ENCODE results near the gene MT1A.
"Not testable (repeated sequence)": the region's sequence is repeated elsewhere in the genome, so short reads cannot be mapped to it uniquely, and the experiment has no call there.

MT1A gene

DNA sequence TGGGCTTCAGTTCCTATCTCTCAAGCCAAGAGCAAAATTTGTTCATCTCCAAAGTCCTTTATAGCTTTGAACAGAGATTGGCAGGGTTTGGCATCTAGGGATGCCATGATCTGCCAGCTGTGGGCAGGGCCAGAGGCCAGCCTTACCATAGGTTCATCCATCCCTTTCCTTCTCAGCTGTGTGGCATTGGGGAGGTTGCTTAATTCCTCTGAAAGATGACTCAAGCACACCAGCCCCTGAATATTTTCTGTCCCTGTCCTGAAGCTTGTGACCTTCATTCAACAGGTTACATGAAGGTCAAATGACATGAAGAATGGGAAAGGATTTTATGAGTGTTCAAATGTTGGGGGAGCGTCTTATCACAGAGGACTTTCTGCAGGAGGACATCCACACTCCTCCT is 26.0 kb downstream of the MT1A start:
- in situ Hi-C loops (cut with MboI; ENCODE audit: low sequenced_read_pairs, unreplicated experiment), result no loop called here

DNA sequence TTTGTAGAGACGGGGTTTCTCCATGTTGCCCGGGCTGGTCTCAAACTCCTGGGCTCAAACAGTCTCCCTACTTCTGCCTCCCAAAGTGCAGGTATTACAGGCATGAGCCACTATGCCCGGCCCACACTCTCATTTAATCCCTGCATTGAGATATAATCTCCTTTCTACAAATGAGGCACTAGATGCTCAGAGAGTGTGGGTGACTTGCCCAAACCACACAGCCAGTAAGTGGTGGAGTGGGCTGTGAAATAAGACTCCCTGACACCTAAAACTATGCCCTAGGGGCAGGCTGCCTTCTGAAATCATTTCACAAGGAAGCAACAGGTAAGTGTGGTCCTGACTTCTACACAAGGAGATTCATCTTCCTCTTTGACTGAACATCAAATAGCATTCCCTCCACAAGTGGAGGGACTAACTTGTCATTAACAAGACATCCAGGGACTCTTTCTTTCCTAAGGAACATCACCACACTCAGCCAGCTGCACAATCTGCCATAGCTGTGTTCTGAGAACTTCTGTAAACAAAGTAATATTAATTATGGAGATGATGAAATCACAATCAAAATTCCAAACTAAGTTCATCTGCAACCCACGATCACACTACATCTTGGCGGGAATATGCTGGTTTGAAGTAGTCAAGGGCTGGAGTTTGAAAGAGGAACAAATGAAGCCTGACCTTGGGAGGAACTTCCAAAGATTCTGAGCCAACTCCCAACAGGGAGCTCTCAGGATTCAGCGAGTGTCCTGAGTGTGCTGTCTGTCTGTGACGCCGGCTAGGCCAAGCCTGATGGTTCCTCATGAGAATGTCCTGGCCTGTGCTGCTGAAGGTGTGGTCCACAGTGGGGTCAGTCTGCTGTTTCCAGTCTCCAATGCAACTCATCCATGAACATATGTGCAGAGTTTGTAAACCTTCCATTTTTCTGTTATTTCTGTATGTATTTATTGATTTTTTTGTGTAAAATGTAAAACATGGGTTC is 27.1 kb downstream of the MT1A start:
- in situ Hi-C loops (cut with MboI; ENCODE audit: low sequenced_read_pairs, unreplicated experiment); DNase-seq (ENCODE audit: low spot score): not testable (repeated sequence)

More for the DNA sequence above, 26.0 kb downstream of the MT1A start:
- TF ChIP-seq, protein P1, sequence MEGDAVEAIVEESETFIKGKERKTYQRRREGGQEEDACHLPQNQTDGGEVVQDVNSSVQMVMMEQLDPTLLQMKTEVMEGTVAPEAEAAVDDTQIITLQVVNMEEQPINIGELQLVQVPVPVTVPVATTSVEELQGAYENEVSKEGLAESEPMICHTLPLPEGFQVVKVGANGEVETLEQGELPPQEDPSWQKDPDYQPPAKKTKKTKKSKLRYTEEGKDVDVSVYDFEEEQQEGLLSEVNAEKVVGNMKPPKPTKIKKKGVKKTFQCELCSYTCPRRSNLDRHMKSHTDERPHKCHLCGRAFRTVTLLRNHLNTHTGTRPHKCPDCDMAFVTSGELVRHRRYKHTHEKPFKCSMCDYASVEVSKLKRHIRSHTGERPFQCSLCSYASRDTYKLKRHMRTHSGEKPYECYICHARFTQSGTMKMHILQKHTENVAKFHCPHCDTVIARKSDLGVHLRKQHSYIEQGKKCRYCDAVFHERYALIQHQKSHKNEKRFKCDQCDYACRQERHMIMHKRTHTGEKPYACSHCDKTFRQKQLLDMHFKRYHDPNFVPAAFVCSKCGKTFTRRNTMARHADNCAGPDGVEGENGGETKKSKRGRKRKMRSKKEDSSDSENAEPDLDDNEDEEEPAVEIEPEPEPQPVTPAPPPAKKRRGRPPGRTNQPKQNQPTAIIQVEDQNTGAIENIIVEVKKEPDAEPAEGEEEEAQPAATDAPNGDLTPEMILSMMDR (IDR thresholded peaks at IDR 0.05; ENCODE audit: borderline replicate concordance, control extremely low read depth, extremely low read depth, insufficient read depth, missing control alignments), result no peak
- DNase-seq (ENCODE audit: low spot score), result no peak

DNA sequence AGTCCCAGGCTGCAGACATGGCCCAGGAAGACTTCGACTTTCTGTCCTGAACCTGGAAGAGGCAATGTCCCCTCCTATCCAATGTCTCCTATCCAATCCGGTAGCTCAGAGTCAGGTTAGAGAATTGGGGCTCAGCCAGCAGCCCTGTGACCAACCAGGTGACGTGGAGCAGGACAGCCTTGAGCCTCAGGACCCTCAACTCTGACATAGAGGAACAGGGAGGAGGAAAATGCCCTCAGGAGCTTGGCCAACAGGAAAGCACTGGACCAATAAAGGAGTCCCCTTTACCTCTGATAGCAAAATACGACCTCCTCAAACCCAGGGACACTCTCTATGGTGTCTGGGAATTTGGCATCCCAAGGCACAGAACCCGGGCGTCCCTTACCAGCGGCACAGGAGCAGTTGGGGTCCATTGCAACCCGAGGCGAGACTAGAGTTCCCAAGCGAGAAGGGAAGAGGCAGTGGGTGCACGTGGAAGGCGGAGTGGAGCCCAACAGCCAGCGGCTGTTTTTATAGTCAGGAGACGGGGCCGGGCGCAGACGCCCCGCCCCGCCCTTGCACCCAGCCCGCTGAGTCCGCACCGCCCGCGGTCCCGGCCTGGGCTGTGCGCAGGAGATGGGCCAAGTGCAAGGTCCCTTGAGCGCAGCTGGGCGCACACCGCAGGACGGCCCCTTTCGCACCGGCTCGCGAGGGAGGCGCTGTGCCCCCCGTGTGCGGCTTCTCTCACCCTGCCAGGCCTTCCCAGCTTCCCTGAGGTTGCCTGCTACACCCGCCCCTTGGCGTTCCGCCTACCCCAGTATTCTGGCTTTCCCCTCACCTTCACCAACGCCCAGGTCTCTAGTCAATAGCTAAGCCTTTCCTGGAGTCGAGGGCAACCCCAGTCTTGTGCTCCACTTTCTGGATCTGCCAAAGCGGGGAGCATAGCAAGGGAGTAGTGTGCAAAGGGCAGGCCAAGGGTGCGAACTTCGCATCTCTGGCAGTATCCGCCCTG is 29.4 kb downstream of the MT1A start, which contains the start of gene MT1G:
TSS of gene MT1G (minus strand) at position 485 of the 991 bp plus-strand sequence. CDS start at position 413, 72 bp downstream.
- TF ChIP-seq, protein P1 (IDR thresholded peaks at IDR 0.05; ENCODE audit: borderline replicate concordance, control extremely low read depth, extremely low read depth, insufficient read depth, missing control alignments), result no peak
- DNase-seq (ENCODE audit: low spot score), result no peak
- in situ Hi-C loops (cut with MboI; ENCODE audit: low sequenced_read_pairs, unreplicated experiment), result no loop called here

DNA sequence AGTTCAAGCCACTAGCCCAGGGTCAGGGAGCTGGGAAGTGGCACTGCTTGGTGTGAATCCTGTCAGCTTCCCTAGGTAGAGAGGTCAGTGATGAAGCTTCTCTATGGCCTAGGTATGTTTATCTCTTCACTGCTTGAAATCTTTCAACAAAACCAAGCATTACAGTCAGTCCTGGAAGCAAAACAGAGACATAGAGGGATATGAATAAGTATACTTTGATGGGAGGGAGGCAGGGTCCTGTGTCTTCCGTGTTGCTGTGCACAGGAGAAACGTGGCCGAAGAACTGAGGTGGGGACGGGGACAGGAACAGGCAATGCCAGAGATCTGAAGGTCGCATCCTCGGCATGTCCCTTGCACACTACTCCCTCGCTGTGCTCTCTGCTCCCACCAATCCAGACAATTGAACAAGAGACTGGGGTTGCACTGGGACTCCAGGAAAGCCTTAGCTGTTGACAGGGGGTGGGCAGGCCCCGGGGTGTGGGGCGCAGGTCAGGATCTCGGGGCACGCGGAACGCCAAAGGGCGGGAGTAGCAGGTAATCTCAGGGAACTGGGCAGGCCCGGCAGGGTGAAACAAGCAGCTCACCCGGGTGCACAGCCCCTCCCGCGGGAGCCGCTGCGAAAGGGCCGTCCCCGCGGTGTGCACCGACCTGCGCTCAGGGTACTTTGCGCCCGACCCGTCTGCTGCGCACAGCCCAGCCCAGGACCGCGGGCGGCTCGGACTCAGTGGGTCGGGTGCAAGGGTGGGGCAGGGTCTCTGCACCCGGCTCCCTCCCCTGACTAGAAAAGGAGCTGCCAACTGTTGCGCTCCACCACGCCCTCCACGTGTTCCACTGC is 30.8 kb downstream of the MT1A start, which contains the start of gene MT1H:
TSS of gene MT1H (plus strand) at position 810 of the 835 bp plus-strand sequence. CDS start 71 bp downstream, outside the sequence.
- in situ Hi-C loops (cut with MboI; ENCODE audit: low sequenced_read_pairs, unreplicated experiment), result no loop called here
- DNase-seq (ENCODE audit: low spot score), result no peak
- TF ChIP-seq, protein P1 (IDR thresholded peaks at IDR 0.05; ENCODE audit: borderline replicate concordance, control extremely low read depth, extremely low read depth, insufficient read depth, missing control alignments), result no peak

DNA sequence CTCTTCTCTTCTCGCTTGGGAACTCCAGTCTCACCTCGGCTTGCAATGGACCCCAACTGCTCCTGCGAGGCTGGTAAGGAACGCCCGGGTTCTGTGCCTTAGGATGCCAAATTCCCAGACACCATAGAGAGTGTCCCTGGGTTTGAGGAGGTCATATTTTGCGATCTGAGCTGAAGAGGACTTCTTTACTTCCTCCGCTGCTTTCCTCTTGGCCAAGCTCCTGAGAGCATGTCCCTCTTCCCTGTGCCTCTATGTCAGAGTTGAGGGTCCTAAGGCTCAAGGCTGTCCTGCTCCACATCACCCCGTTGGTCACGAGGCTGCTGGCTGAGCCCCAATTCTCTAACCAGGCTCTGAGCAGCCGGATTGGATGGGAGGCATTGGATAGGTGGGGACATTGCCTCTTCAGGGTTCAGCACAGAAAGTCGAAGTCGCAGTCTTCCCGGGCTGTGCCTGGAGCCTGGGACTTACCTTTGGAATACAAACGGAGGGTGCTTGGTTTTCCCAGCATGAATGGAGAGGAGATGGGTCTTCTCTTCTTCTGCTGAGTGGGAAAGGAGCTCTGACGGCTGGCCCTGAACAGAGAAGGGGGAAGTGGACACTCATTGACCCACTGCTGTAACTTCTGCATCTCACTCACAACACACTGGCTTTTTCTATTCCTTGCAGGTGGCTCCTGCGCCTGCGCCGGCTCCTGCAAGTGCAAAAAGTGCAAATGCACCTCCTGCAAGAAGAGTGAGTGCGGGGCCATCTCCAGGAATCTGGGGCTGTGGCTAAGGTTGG is 31.6 kb downstream of the MT1A start:
- TF ChIP-seq, protein P1 (IDR thresholded peaks at IDR 0.05; ENCODE audit: borderline replicate concordance, control extremely low read depth, extremely low read depth, insufficient read depth, missing control alignments), result no peak
- in situ Hi-C loops (cut with MboI; ENCODE audit: low sequenced_read_pairs, unreplicated experiment), result no loop called here
- DNase-seq (ENCODE audit: low spot score), result no peak

DNA sequence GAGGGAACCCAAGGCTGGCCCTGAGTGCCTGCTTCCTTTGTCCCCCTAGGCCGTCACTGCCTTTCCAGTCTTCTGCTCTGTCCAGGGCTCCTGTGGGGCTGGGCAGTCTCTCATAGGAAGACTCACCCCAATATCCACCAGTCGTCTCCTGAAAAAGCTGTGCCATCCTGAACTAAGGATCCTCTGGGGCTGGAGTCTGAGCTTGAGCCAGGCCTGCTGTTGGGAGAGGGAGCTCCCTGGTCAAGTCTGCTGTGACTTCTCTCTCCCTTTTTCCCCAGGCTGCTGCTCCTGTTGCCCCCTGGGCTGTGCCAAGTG is 32.1 kb downstream of the MT1A start:
- no peak for DNase-seq (ENCODE audit: low spot score)
- in situ Hi-C loops (cut with MboI; ENCODE audit: low sequenced_read_pairs, unreplicated experiment), result no loop called here
- TF ChIP-seq, protein P1 (IDR thresholded peaks at IDR 0.05; ENCODE audit: borderline replicate concordance, control extremely low read depth, extremely low read depth, insufficient read depth, missing control alignments), result no peak

DNA sequence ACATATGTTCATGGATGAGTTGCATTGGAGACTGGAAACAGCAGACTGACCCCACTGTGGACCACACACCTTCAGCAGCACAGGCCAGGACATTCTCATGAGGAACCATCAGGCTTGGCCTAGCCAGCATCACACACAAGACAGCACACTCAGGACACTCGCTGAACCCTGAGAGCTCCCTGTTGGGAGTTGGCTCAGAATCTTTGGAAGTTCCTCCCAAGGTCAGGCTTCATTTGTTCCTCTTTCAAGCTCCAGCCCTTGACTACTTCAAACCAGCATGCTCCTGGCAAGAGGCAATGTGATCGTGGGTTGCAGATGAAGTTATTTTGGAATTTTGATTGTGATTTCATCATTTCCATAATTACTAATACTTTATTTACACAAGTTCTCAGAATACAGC is 33.2 kb downstream of the MT1A start:
- in situ Hi-C loops (cut with MboI; ENCODE audit: low sequenced_read_pairs, unreplicated experiment), result not testable (repeated sequence)

DNA sequence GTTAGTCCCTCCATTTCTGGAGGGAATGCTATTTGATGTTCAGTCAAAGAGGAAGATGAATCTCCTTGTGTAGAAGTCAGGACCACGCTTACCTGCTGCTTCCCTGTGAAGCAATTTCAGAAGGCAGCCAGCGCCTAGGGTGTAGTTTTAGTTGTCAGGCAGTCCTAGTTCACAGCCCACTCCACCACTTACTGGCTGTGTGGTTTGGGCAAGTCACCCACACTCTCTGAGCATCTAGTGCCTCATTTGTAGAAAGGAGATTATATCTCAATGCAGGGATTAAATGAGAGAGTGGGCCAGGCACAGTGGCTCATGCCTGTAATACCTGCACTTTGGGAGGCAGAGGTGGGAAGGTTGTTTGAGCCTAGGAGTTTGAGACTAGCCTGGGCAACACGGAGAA is 33.7 kb downstream of the MT1A start:
- in situ Hi-C loops (cut with MboI; ENCODE audit: low sequenced_read_pairs, unreplicated experiment); DNase-seq (ENCODE audit: low spot score): not testable (repeated sequence)

More for the DNA sequence above, 33.2 kb downstream of the MT1A start:
- DNase-seq (ENCODE audit: low spot score), result not testable (repeated sequence)

Data from GM13976 (cell line).